Astrocyte of the spinal cord (primary cell): ENCODE data around the gene MAGI1.

Experiments used
- DNase-seq: peaks from one replicate; pipeline ENCODE4 v3.0.0; 2011; ENCODE audit warnings: low read depth, low spot score
- H3K4me3 ChIP-seq: 2 replicates; pipeline ENCODE4 v1.5.1; 2011; ENCODE audit warnings: low read depth, mild to moderate bottlenecking, low read length, moderate library complexity
- in situ Hi-C: cut with HindIII; loops from 2 replicates; pipeline ENCODE4 v1.10.0; 2017; ENCODE audit warnings: low sequenced_read_pairs
- TF ChIP-seq, protein P1 (sequence below): IDR thresholded peaks from 2 replicates; pipeline ENCODE4 v1.5.1; 2012; ENCODE audit warnings: low read depth, mild to moderate bottlenecking, low read length, inconsistent platforms

MAGI1 gene

DNA sequence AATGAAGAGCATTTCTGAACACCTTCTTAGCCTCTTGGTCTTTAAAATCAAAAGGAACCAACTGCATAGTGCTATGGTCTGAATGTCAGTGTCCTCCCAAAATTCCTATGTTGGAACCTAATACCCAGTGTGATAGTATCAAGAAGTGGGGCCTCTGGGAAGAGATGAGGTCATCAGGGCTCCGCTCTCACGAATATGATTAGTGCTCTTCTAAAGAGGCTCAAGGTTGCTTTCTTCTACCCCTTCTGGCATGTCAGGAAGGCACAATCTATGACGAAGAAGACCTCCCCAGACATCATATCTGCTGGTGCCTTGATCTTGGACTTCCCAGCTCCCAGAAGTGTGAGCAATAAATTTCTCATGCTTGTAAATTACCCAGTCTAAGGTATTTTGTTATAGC is 209.5 kb downstream of the MAGI1 start:
- DNase-seq, result no peak
- in situ Hi-C loops, result no loop called here
- TF ChIP-seq, protein P1, sequence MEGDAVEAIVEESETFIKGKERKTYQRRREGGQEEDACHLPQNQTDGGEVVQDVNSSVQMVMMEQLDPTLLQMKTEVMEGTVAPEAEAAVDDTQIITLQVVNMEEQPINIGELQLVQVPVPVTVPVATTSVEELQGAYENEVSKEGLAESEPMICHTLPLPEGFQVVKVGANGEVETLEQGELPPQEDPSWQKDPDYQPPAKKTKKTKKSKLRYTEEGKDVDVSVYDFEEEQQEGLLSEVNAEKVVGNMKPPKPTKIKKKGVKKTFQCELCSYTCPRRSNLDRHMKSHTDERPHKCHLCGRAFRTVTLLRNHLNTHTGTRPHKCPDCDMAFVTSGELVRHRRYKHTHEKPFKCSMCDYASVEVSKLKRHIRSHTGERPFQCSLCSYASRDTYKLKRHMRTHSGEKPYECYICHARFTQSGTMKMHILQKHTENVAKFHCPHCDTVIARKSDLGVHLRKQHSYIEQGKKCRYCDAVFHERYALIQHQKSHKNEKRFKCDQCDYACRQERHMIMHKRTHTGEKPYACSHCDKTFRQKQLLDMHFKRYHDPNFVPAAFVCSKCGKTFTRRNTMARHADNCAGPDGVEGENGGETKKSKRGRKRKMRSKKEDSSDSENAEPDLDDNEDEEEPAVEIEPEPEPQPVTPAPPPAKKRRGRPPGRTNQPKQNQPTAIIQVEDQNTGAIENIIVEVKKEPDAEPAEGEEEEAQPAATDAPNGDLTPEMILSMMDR, result no peak
- no peak overlapping the region for H3K4me3 ChIP-seq

DNA sequence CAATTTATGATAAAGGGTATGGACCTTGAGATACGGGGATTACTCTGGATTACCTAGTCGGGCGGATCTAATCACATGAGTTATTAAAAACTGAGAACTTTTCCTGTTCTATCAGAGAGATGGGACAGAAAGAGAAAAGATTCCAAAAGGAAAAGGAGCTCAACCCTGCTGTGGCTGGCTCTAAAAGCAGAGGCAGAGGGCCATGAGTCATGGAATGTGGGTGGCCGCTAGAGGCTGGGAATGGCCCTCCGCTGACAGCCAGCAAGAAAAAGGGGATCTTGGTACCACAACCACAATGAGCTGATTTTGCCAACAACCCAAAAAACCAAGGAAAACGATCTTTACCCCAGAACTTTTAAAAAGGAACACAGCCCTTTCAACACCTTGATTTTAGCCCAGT is 210.0 kb downstream of the MAGI1 start:
- in situ Hi-C loops, result no loop called here
- DNase-seq, result peak; percentile 49
- no peak overlapping the region for H3K4me3 ChIP-seq
- TF ChIP-seq, protein P1, result no peak

DNA sequence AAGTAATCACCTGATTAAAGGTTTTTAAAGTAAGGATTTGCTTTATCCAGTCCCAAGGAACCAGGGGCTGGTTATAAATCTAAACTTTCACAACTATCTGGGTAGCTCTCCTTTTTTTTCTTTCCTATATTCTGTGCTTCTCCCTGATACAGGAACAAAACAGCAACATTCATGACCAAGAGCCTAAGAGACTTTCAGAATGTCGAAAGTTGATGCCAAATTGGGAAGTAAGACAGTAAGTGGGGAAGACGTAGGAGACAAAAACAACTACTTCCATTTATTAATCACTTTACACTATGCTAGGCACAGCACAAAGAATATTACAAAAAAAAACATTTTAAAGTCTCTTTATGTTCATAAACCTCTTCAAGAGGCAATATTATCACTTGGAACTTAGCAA is 211.6 kb downstream of the MAGI1 start:
- in situ Hi-C loops, result no loop called here
- H3K4me3 ChIP-seq, result no peak overlapping the region
- DNase-seq, result no peak
- TF ChIP-seq, protein P1, result no peak

DNA sequence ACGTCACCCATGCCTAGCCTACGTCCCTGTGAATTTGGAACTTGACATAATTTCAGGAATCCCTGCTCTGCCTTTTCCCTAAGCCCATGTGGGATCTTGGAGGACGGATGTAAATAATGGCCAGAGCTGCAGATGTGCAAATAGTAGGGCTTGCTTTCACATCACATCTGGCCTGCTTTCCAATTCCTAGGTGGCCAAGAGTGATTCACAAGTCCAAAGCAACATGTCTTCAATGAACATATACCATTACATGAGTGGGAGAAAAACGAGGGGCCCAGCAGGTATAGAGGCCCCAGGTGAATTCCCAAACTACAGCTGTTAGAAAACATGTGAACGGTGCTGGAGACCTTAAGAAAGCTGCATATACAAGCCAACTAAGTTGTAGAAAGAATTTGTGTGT is 214.6 kb downstream of the MAGI1 start:
- no peak for DNase-seq
- no peak overlapping the region for H3K4me3 ChIP-seq
- TF ChIP-seq, protein P1, result no peak
- in situ Hi-C loops, result no loop called here

DNA sequence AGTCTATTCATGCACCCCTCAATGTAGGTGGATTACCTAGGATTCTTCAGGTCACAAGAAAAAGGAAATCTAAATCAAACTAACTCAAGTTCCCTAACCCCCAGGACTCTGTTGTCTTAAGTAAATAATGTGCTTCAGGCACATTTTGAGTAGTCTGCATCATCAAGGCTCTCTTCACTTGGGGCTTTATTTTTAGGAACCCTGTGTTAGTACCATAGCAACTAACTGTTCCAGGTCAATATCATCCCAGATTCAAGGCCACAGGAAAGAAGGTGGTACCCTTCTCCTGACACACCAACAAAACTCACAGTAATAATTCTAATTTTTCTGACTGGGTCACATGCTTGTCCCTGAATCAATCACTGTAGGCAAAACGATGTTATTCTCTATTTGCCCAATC is 218.1 kb downstream of the MAGI1 start:
- TF ChIP-seq, protein P1, result no peak
- no peak overlapping the region for H3K4me3 ChIP-seq
- DNase-seq, result no peak
- in situ Hi-C loops, result no loop called here

DNA sequence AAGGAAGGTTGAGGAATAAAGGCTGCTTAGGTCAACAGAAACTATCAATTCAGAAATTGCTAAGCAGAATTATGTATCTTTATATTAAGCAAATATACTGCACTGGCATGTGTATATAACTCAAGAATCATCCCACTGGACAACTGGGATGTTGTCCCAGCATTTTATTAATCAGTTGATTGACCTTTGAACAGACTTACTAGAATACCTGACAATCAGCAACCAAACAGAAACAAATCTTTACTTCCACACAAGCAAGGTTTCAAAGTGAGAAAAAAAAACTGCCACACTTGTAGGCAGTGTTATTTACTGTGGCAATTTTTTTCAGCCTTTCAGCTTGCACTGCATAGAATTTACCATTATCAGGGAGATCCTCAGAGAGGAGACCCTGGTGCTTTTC is 218.8 kb downstream of the MAGI1 start:
- in situ Hi-C loops, result no loop called here
- H3K4me3 ChIP-seq, result no peak overlapping the region
- TF ChIP-seq, protein P1, result no peak
- DNase-seq, result no peak

DNA sequence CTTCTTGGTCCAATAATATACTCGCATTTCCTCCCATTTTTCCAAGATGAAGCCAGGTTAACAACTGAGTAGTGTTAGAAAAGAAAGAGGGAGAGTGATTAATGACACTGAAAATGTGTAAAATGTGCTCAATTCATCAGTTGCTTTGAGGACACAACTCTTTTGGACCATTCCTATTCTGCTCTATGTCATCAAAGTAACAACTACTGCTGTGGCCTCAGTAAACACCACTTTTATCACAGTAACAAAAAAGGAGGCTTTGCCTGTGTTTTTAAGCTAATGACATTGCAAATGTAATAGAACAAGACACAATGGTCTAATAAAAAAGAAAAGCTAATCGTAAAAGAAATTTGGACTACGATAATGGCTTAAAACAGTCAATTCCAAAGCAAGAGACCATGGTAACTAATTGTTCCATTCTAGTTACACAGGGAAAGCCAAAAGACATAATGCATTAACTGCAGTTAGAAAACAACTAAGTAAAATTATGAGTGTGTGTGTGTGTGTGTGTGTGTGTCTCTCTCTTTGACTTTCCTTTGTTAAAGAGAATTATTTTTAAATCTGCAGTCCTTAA is 221.1 kb downstream of the MAGI1 start:
- no peak overlapping the region for H3K4me3 ChIP-seq
- TF ChIP-seq, protein P1, result no peak
- in situ Hi-C loops, result no loop called here
- DNase-seq, result no peak
